Spleen (tissue), 7 donors: ENCODE measurements around the gene SLIT1.

ENCODE experiments used
- CTCF ChIP-seq, 11 experiments: fragments of 200-600 bp in 7 of 11; fragments of 450-650 bp in 4 of 11; sonication (generic) in 4 of 11; IDR thresholded peaks in 8 of 11; conservative IDR thresholded peaks in 3 of 11; 1 replicate in 7 of 11; 2 replicates in 4 of 11; pipeline versions ENCODE4 v1.4.0 to v1.8.0; 2016 to 2021; ENCODE audit warnings: antibody characterized with exemption in 11 of 11, inconsistent platforms in 4 of 11, mild to moderate bottlenecking in 1 of 11
- POLR2AphosphoS5 ChIP-seq, 3 donors: sonication (generic); formaldehyde crosslinking; IDR thresholded peaks; one replicate each; pipeline ENCODE4 v1.5.1; 2017; ENCODE audit warnings: antibody characterized with exemption in 3 of 3
- donor health status: DM: no; HTN: no; CAD: no; lungs with moderate emphysema.
- donor health status: DM: no; HTN: no; CAD: no.
- donor health status: DM: no; HTN: no; CAD: no.

- TF ChIP-seq CTCF (IDR thresholded peaks at IDR 0.05 in 8 of 11, conservative IDR thresholded peaks at IDR 0.05 in 3 of 11) = no peak
- no peak for TF ChIP-seq POLR2AphosphoS5 (IDR thresholded peaks at IDR 0.05)
Observed at GRCh38 chr10:97204826-97205679, 19.3 kb upstream of the SLIT1 start.
